Measurements from ENCODE around the gene ABCB10.
"Not testable (repeated sequence)": the region's sequence is repeated elsewhere in the genome, so short reads cannot be mapped to it uniquely, and the experiment has no call there.

The ABCB10 gene

DNA sequence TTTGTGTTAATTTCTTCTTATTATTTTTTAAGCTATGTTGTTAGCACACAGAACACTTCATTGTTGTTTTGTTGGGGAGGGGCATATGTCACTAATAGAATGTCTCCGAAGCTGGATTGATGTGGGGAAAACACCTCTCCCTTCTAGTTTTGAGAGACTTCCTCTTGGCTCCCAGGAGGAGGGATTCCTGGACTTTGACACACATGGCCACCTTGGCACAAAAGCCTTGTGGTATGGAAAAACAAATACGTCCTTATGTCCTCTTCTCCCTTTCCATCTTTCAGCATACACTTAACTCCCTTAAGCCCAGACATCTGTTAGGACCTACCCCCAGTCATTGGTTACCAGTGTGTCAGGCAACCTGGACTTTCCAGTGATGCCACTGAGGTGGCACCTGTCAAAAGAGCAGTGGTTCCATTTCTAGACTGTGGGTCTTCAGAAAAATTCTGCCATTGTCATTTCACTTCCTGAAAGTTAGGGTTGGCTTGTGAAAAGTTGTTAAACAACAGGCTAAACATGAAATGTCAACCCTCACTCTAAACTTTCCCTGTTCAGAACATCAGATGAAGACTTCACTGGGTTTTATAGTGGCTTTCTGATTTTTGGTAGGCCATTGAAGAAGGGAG lies 12.5 kb upstream of the ABCB10 start:
- no peak for DNase-seq

GRCh38 chr1:229570305-229570704 lies 11.8 kb upstream of the ABCB10 start:
- no peak for DNase-seq

GRCh38 chr1:229567109-229567868 lies 8.8 kb upstream of the ABCB10 start:
- no peak for DNase-seq

GRCh38 chr1:229563701-229564100 lies 5.2 kb upstream of the ABCB10 start:
- DNase-seq: no peak

DNA sequence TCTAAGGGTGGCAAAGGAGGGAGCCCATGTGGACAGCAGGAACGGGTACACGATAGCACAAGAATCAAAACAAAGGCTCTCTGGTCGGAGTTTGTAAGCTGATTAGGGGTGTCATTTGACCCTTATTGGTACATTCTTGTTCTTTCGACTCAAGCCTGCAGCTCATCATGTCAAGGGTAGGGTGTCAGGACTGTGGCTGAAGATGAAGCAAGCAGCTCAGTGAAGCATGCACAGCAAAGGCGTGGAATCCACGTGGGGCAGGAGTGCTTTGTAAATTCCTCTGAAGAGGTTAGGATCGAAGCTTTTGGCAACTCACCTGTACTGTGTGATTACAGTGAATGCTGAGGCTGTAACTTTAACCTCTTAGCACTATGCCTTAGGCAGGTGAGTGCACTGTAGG lies 4.7 kb upstream of the ABCB10 start:
- DNase-seq: no peak

DNA sequence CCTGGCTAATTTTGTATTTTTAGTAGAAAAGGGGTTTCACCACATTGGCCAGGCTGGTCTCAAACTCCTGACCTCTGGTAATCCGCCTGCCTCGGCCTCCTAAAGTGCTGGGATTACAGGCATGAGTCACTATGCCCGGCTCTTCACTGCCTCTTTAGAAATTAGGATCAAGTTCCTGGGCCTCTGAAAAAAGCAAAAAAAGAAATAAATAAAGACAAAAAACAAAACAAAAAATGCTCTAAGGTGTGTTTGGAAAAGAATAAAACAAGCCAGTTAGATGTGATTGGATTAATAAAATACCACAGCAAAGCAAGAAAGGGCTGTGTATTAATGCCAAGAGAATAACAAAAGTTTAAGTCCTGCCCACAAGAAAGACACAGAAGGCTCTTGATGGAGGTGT lies 4.2 kb upstream of the ABCB10 start:
- no peak for DNase-seq

- DNase-seq: no peak
Measured at GRCh38 chr1:229561141-229561540, 2.6 kb upstream of the ABCB10 start.

DNA sequence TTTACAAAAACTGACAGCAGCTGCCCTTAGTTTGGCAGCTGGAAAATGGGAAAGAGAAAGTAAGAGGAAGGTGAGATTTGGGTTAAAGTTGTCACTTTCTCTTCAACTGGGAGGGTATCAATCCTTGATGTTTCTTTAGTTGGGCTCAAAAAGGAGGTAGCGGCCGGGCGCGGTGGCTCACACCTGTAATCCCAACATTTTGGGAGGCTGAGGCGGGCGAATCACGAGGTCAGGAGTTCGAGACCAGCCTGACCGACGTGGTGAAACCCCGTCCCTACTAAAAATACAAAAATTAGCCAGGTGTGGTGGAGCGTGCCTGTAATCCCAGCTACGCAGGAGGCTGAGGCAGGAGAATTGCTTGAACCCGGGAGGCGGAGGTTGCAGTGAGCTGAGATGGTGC lies 1.6 kb upstream of the ABCB10 start:
- DNase-seq: not testable (repeated sequence)

- not testable (repeated sequence) for DNase-seq
Measured at GRCh38 chr1:229559336-229559801, 862 bp upstream of the ABCB10 start.

- peak; percentile 35 for DNase-seq
Measured at GRCh38 chr1:229557913-229558414, 543 bp downstream of the ABCB10 start.

DNA sequence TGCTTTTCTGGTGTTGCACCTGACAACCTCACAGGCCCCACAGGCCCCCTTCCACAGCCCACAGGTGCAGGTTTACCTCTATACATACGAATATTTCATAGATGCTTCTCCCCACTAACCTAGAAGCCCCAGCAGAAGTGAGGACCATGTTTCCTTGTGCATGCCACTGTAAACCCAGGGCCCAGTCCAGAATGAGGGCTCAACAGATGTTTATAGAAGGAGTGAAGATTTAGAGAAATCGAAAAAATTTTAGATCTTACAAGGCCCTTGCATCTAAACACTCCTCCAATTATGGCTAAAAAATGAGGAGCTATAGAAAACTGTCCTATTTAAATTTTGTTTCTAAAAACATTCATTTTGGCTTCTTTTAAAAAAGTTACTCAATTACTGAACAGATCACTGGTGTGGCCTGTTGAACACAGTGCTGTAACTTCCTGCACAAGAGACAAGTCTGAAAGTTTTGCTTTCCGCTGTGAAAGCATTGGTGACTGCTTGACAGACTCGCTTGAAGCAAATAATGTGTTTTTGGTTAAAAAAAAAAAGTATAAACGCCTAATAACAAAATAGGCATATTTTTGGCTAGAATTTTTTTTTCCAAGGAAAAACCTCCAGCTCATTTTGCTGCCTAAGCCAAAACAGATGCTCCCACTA lies 1.2 kb downstream of the ABCB10 start:
- no peak for DNase-seq

GRCh38 chr1:229554886-229555621 lies 3.5 kb downstream of the ABCB10 start:
- DNase-seq: no peak

DNA sequence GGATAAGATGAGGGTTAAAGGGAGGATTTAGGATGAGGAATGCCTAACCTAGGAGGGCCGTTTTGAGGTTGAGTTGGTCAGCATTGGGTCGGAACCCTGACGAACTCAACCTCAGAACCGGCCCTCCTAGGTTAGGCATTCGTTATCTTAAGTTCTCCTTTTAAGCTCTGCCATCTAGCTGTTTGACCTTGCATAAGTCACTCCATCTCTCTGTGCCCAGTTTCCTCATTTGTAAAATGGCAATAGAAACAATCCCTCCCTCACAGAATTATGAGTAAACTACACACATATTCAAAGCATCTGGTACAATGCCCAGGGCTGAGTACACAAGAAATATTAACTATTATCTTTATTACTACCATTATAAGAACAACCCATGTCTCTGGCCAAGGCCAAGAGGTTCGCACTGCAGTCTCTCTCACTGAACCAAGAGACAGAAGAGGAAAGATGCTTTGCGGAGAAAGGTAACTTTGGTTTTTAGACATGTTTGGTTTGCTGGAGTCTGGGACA lies 4.8 kb downstream of the ABCB10 start:
- DNase-seq: no peak

DNA sequence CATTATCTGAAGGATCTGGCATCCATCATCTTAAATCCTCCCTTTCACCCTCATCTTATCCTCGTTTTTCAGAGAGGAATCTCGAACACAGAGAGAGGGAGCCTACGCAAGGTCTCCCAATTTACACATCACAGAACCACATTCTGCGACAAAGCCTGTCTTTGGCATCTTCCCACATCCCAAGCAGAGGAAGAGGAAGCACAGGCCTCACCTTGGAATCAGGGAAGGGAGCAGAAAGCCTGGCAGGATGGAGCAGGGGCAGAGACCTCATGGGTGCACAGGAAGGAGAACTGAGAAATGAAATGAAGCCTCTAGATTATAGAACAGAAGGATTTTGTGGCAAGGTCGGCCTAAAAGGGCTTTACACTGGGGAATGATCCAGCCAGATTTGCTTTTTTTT lies 5.8 kb downstream of the ABCB10 start:
- DNase-seq: no peak

DNA sequence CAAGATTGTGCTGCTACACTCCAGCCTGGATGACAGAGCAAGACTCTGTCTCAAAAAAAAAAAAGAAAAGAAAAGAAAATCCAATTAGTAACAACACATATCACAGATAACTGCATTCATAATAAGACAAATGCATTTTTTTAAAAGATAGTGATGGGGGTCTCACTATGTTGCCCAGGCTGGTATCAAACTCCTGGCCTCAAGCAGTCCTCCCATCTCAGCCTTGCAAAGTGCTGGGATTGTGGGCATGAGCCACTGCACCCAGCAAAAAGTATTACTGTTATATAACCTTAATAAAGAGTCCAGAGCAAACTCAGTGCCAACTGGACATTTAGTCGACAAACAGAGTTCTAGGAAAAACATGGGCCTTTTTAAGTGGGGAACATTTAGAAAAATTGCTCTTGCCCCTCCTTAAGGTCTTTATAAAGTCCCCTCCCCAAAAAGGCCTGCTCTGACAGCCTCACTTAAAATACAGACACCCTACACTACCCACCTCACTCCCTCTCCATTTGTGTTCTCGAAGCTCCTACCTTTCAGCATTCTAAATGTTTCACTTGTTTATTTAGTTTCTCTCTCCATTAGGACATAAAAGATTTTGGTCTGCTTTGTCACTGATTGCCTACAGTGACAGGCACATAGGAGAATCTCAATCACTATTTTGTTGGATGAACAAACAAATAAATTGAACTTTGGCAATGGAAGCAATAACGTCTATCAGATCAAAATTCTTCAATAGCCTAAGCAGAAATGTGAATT lies 7.5 kb downstream of the ABCB10 start:
- no peak for DNase-seq

DNA sequence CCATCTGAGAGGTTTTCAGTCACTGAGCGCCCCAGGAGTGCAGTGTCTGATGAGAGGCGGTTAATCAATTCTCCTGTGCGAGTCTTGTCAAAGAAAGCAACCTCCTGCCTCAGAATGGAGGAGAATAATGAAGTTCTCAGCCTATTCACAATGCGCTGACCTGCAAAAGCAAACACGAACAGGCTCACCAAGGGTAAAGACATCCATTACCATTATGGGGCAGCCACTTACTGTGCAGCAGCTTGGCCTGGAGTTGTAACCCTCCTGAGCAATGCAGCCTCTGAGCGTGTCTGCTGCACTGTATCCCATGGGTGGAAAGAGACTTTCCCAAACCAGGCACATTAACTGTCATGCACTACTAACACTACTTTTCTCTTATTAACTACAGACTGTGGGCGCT lies 11.0 kb downstream of the ABCB10 start:
- no peak for DNase-seq

DNA sequence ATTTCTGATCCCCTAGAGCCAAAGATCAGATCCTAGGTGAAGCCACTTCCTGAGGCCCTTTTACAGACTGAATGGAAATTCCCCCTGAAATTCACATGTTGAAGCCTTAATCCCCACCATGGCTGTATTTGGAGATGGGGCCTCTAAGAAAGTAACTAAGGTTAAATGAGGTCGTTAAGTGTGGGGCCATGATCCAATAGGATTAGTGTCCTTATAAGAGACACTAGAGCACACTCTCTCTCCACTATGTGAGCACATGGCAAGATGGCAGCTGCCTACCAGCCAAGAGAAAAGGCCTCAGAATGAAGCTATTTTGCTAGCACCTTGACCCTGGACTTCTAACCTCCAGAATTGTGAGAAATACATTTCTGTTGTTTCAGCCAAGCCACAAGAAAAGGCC lies 13.9 kb downstream of the ABCB10 start:
- DNase-seq: no peak

DNA sequence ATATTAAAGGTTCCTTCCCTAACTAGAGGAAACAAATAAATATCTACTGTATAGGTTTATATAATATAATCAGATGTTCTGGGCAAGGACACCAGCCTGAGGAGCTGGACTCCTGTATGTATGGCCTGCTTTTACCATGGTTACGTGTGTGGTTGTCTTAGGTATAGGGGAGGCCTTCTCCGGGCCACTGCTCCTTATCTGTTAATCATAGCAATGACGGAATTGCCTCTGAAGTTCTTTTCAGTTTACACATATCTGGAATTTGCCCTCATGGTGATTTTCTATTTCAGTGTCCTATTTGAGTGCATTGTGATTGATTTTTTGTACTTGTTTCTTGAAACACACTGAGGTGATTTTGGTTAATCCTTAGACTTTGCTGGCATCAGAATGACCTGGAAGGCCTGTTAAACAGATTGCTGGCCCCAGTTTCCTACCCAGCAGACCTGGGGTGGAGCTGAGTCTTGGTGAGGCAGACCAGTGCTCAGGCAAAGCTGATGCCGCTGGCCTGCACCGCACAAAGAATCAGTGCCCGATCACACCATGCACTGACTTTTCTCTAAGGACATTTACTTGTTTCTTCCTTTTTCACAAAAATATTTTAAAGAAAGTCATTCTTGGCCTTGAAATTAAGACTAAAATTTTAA lies 18.5 kb downstream of the ABCB10 start:
- DNase-seq: no peak

DNA sequence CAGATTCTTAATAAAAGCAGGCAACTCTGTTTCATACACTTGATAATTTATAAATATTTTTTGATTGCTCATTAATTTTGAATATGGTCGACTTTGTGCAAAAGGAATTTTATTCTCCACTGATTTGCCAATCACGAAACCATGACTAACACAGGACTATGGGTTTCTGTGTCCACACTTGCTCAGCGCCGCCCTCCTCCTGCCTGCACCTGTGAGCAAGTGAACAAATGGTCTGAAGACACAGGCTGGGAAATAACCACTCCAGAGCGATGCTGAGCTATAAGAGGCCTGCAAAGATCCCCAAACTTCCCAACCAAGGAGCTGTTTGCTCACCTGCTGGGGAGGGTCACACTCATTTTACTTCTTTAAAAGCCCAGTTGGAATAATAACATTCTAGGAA lies 19.6 kb downstream of the ABCB10 start:
- DNase-seq: no peak

DNA sequence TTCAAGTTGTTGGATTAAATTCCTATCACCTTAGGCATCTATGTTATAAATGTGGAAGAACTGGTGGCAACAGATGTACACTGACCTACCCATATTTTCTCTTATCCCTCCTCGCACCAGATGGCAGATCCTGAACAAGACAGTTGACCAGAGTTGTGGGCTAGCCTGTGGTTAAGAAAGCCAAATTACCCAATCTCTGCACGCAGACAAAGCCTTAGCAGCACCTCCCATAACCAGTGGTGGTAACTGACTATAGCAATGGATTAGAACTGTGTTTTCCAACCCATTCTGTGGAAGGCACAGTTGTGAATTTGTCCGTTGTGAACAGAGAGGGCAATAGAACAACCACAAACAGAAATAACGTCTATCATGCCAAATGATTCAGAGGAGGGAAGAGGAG lies 20.6 kb downstream of the ABCB10 start:
- DNase-seq: no peak

DNA sequence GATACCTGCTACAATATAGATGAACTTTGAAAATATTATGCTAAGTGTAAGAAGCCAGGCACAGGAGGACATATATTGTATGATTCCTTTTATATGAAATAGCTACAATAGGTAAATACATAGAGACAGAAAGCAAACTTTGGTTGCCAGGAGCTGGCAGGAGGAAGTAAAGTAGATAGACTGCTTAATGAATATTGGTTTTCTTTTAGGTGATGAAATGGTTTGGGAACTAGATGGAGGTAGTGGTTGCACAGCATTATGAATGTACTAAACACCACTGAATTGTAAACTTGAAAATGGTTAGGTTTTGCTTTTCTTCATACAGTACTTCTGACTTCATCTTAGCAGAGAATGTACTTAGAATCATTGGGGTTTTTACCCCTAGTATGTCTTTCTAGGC lies 21.5 kb downstream of the ABCB10 start:
- no peak for DNase-seq

DNA sequence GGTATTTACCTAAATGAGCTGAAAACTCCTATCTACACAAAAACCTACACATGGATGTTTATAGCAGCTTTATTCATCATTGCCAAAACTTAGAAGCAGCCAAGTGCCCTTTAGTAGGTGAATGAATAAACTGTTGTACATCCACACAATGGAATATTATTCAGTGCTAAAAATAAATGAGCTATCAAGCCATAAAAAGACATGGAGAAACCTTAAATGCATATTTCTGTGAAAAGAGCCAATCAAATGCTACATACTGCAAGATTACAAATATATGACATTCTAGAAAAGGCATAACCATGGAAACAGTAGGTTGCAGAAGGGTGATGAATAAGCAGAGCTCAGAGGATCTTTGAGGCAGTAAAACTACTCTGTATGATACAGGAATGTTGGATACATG lies 23.3 kb downstream of the ABCB10 start:
- DNase-seq: no peak

Data from HCEC 1CT (cell line).